Right cardiac atrium (tissue), 5 donors: ENCODE measurements around the gene EHD4. TPM values are rescaled to one million over a fixed set of nuclear protein-coding genes. Genes with fewer than 3 reads are reported as not detected.

Experiments used
- ATAC-seq, 2 donors: fragments of 200-7000 bp; cut with Tn5 transposase; one replicate each; pipeline versions ENCODE4 v1.8.0 to v1.9.1; 2020; ENCODE audit warnings: moderate library complexity in 2 of 2, mild to moderate bottlenecking in 1 of 2
- DNase-seq, 3 donors: peaks; one replicate each; pipeline ENCODE4 v3.0.0-alpha.2; 2020
- H3K27ac ChIP-seq: one replicate; pipeline ENCODE4 v1.5.1; 2013; ENCODE audit warnings: mild to moderate bottlenecking, low read length, control low read depth, moderate library complexity
- H3K27me3 ChIP-seq: one replicate; pipeline ENCODE4 v1.6.1; 2013; ENCODE audit not compliant: control insufficient read depth, insufficient read depth
- H3K4me1 ChIP-seq: one replicate; pipeline ENCODE4 v1.6.1; 2013; ENCODE audit warnings: low read length; ENCODE audit not compliant: control insufficient read depth, insufficient read depth
- H3K4me3 ChIP-seq: one replicate; pipeline ENCODE4 v1.5.1; 2013; ENCODE audit warnings: low read length, control low read depth
- H3K9me3 ChIP-seq: one replicate; pipeline ENCODE4 v1.6.1; 2013; ENCODE audit warnings: low read length; ENCODE audit not compliant: control insufficient read depth
- WGBS: extraction: QIAGEN DNeasy Blood & Tissue Kit; methylation state at CpG from one replicate; pipeline ENCODE4 v1.1.7; 2013; 5-methylcytosine and 5-hydroxymethylcytosine counted together
- intact Hi-C, 4 donors: fragments of 100-400 bp; cut with DNase I; formaldehyde crosslinking; loops; one replicate each; pipeline versions ENCODE4 v1.11.0 to v1.14.0; 2022 to 2023
- polyA plus RNA-seq: library from polyadenylated mRNA; stranded (reverse); fragments of 200-250 nt; gene quantifications from one replicate; pipeline ENCODE4 v1.2.3, GENCODE V29; 2013
- total RNA-seq, 4 donors: library from RNA; stranded (reverse); fragmentation: NEBNext Ultra II Directional; extraction: Animal tissue kit (Norgen Biotek cat#: 25700); gene quantifications; one replicate each; pipeline ENCODE4 v1.2.1, GENCODE V29; 2021
- donor health status: healthy with polysubstance abuse.
- donor health status: DM: no; HTN: yes; CAD: no.
- donor health status: DM: no; HTN: no; CAD: no.
- donor health status: DM: no; HTN: yes; CAD: no; lungs with severe emphysema.
- donor health status: DM: yes; HTN: yes; CAD: no.

The EHD4 gene
- total and polyA plus RNA-seq, 5 donors: 26.3 to 37.4 (median 33.3) TPM

- WGBS: 79% methylated on average over 5 of the region's 5 CpGs
- DNase-seq (no peak), ATAC-seq (no peak)
- intact Hi-C loops: loop anchor here in 1 of 4 donors (5.0 kb wide), 1 partner anchor 152 kb away; the partner anchor contains the start of gene JMJD7
- no peak overlapping the region for H3K4me3 ChIP-seq
- H3K27me3 ChIP-seq: no peaks in the 10 kb centered on the region
- H3K27ac ChIP-seq: no peak overlapping the region
- peaks cover 7% of the 10 kb centered on the region for H3K4me1 ChIP-seq
- no peaks in the 10 kb centered on the region for H3K9me3 ChIP-seq
These were observed 7.3 kb upstream of the EHD4 start for GRCh38 chr15:41979493-41980266.

DNA sequence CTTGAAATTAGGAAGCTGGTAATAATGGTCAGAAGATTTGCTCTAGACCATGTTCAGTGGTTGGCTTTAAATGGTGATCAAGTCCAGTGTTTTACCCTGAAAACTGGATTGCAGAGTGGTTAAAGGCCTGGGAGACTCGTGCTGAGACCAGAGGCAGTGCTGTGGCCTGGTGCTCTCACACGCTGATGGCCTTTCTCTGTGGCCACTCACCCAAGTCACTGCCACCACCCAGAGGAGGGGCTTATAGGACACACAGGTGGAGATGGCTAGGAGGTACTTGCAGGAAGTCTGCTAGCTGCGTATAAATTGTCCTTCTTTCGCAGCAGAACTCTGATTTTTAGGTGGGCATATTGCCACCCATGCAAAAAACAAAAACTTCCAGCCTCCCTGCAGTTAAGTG, 6.2 kb upstream of the EHD4 start:
- H3K9me3 ChIP-seq: no peaks in the 10 kb centered on the region
- no peak for DNase-seq
- peaks cover 7% of the 10 kb centered on the region for H3K4me1 ChIP-seq
- WGBS: 86% methylated on average over 4 of the region's 4 CpGs
- no peak overlapping the region for H3K4me3 ChIP-seq
- no peak for ATAC-seq
- H3K27me3 ChIP-seq: no peaks in the 10 kb centered on the region
- no peak overlapping the region for H3K27ac ChIP-seq
- intact Hi-C loops: no loop called here

DNA sequence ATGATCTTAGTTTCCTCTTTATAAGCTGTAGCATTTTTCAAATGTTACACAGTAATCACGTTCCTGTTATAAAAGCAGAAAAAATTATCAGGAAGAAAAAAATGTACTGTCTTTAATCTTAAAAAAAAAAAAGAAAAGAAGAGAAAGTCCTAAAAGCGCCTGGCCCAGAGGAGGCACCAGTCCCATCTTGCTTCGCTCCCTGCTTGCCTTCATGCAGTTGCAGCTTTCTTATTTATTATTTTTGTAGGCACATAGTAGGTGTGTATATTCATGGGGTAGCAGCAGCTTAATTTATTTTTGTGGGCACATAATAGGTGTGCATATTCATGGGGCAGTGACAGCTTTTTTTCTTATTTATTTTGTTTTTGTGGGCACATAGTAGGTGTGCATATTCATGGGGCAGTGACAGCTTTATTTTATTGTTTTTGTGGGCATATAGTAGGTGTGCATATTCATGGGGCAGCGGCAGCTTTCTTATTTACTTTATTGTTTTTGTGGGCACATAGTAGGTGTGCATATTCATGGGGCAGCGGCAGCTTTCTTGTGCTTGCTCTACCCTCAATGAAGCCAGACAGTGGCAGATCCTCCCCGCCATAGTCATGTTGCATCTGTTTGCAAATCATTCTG, 5.5 kb upstream of the EHD4 start:
- 86% methylated on average over 6 of the region's 6 CpGs for WGBS
- Histone ChIP-seq H3K9me3 (no peaks in the 10 kb centered on the region), H3K27me3 (no peaks in the 10 kb centered on the region), H3K27ac (no peak overlapping the region), H3K4me3 (no peak overlapping the region), H3K4me1 (peaks cover 7% of the 10 kb centered on the region)
- ATAC-seq (no peak), DNase-seq (no peak)
- intact Hi-C loops: no loop called here

DNA sequence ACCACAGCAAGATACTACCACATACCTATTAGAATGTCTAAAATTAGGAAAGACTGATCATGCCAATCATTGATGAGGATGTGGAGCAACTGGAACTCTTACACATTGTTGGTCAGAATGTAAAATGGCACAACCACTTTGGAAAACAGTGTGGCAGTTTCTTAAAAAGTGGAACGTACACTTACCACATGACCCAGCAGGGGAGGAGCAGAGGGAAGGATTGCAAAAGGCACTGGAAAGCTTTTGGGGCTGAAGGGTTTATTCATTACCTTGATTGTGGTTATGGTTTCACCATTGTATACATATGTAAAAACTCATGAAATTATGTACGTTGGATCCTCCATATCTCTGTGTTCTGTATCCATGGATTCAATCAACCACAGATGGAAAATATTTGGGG, 3.3 kb upstream of the EHD4 start:
- H3K4me3 ChIP-seq: no peak overlapping the region
- intact Hi-C loops: no loop called here
- peaks cover 5% of the 10 kb centered on the region for H3K4me1 ChIP-seq
- DNase-seq (no peak), ATAC-seq (no peak)
- H3K27ac ChIP-seq: no peak overlapping the region
- no peaks in the 10 kb centered on the region for H3K27me3 ChIP-seq
- no peaks in the 10 kb centered on the region for H3K9me3 ChIP-seq
- 58% methylated on average over 2 of the region's 2 CpGs for WGBS

- ATAC-seq (no peak), DNase-seq (no peak)
- 97% methylated on average over 1 of the region's 1 CpG for WGBS
- H3K4me3 ChIP-seq: no peak overlapping the region
- intact Hi-C loops: loop anchor here in 1 of 4 donors (5.0 kb wide), 1 partner anchor 37 kb away; no protein-coding TSS in a partner anchor
- no peaks in the 10 kb centered on the region for H3K27me3 ChIP-seq
- no peak overlapping the region for H3K27ac ChIP-seq
- H3K9me3 ChIP-seq: no peaks in the 10 kb centered on the region
- peaks cover 5% of the 10 kb centered on the region for H3K4me1 ChIP-seq
These were observed 1.7 kb upstream of the EHD4 start for GRCh38 chr15:41974041-41974440.

GRCh38 chr15:41971895-41972252, 483 bp downstream of the EHD4 start:
- peaks cover 9% of the 10 kb centered on the region for H3K4me1 ChIP-seq
- H3K4me3 ChIP-seq: peak overlapping the region; percentile 81
- H3K9me3 ChIP-seq: no peaks in the 10 kb centered on the region
- no peaks in the 10 kb centered on the region for H3K27me3 ChIP-seq
- DNase-seq (peak in 2 of 3 donors; percentile 29 to 67), ATAC-seq (peak; percentile 54 to 55)
- H3K27ac ChIP-seq: peak overlapping the region; percentile 76
- intact Hi-C loops: loop anchor here in 1 of 4 donors (5.0 kb wide), 1 partner anchor 35 kb away; no protein-coding TSS in a partner anchor
- under 1% methylated on average over 46 of the region's 46 CpGs for WGBS

DNA sequence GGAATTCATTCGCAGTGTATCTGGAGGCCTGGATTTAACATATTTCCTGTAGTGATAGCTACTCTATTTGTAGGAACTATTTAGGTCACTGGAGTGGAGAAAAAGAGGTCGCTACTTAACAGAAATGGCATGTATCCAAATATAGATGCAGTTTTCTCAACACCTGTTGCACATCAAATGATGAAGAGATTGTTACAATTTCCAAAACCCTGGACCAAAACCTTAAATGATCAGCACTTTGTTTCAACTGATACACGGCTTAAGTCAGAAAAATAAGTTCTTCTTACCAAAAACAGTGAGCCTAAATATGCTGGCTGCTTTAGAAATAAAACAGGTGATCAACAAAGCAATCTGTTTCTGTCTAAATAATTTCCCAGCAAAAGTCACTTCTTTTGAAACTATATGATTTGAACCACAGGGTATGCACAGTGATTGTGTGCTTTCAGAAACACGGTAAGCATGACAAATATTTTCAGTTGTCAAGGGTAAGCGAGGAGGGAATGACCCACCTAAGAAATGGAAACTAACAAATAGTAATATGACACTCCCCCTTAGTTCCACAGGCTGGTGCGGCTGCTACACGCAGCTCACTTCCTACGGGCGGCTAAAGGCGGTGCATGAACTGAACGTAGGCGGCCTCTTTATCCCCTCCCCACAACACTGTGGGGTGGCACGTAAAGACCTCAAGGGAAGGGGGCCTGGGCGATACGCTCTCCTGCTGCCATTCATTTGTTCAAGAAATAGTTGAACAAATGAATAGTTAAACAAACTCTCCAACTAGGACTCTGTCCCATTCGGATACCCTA, 1.1 kb downstream of the EHD4 start:
- H3K27me3 ChIP-seq: no peaks in the 10 kb centered on the region
- WGBS: 5% methylated on average over 16 of the region's 16 CpGs
- ATAC-seq: peak; percentile 64 to 66
- H3K9me3 ChIP-seq: no peaks in the 10 kb centered on the region
- intact Hi-C loops: loop anchor here in 1 of 4 donors (5.0 kb wide), 1 partner anchor 34 kb away; no protein-coding TSS in a partner anchor
- peak overlapping the region; percentile 81 for H3K4me3 ChIP-seq
- H3K4me1 ChIP-seq: peaks cover 14% of the 10 kb centered on the region
- H3K27ac ChIP-seq: peak overlapping the region; percentile 76
- peak; percentile 58 to 83 (median 82) for DNase-seq

DNA sequence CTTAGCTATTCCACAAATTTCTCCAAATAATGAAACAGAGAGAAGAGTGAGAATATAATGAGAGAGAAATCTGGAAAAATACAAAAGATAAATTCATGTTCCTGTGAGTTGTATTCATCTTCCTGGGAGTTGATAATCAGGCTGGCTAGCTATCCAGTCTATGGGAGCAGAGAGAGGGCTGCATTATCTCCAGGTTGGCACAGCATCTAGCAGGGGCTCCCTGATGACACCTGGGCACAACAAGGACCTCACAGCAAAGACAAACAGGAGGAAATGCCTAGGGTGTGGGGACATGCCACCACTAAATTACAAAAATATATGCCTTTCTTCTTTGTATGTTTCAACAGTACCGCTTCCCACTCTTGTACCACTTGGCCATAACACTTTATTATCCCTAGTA, 1.9 kb downstream of the EHD4 start:
- peak overlapping the region; percentile 38 for H3K27ac ChIP-seq
- no peaks in the 10 kb centered on the region for H3K27me3 ChIP-seq
- WGBS: 54% methylated on average over 1 of the region's 1 CpG
- H3K9me3 ChIP-seq: no peaks in the 10 kb centered on the region
- intact Hi-C loops: loop anchor here in 1 of 4 donors (5.0 kb wide), 1 partner anchor 33 kb away; no protein-coding TSS in a partner anchor
- ATAC-seq (no peak), DNase-seq (no peak)
- peaks cover 19% of the 10 kb centered on the region for H3K4me1 ChIP-seq
- peak overlapping the region; percentile 81 for H3K4me3 ChIP-seq

- no peak overlapping the region for H3K4me3 ChIP-seq
- no peaks in the 10 kb centered on the region for H3K27me3 ChIP-seq
- ATAC-seq (no peak), DNase-seq (no peak)
- WGBS: 55% methylated on average over 3 of the region's 3 CpGs
- H3K9me3 ChIP-seq: no peaks in the 10 kb centered on the region
- peaks cover 19% of the 10 kb centered on the region for H3K4me1 ChIP-seq
- H3K27ac ChIP-seq: peak overlapping the region; percentile 38
- intact Hi-C loops: loop anchor here in 1 of 4 donors (5.0 kb wide), 1 partner anchor 33 kb away; no protein-coding TSS in a partner anchor
These were observed 2.4 kb downstream of the EHD4 start for GRCh38 chr15:41969851-41970431.

- no peaks in the 10 kb centered on the region for H3K9me3 ChIP-seq
- H3K4me1 ChIP-seq: peaks cover 21% of the 10 kb centered on the region
- DNase-seq (no peak), ATAC-seq (no peak)
- no peaks in the 10 kb centered on the region for H3K27me3 ChIP-seq
- H3K27ac ChIP-seq: no peak overlapping the region
- WGBS: 85% methylated on average over 4 of the region's 4 CpGs
- H3K4me3 ChIP-seq: no peak overlapping the region
- intact Hi-C loops: no loop called here
These were observed 3.7 kb downstream of the EHD4 start for GRCh38 chr15:41968701-41969100.
